Stimulated activated naive B cell treated with anti-CD40 and anti-IgM and Interleukin-4, amounts not matched to agents 10 μg/mL and 1 μg/mL and 100 μg/mL, for 72 hours (primary cell): Measurements from ENCODE around the gene PAXX.
A peak's percentile ranks its signal among the peaks of the same experiment; 100 is the strongest.

Source experiments
- ATAC-seq, 2 donors: fragments of 150-1000 bp; cut with Tn5 transposase; replicated peaks; 2 replicates each; pipeline ENCODE4 v1.10.0; 2021; ENCODE audit warnings: moderate library complexity in 1 of 2
- DNase-seq: peaks from one replicate; pipeline ENCODE4 v3.0.0; 2021
- H3K27ac Mint-ChIP-seq: one replicate; pipeline ENCODE4 v1.8.0; 2022; ENCODE audit warnings: mild to moderate bottlenecking, mixed read lengths
- H3K27me3 Mint-ChIP-seq, 2 donors: one replicate each; pipeline ENCODE4 v1.8.0; 2022; ENCODE audit warnings: mixed read lengths in 2 of 2
- H3K36me3 Mint-ChIP-seq, 2 donors: one replicate each; pipeline ENCODE4 v1.8.0; 2022; ENCODE audit warnings: mixed read lengths in 2 of 2, mild to moderate bottlenecking in 1 of 2
- H3K4me1 Mint-ChIP-seq, 2 donors: one replicate each; pipeline ENCODE4 v1.8.0; 2022; ENCODE audit warnings: mixed read lengths in 2 of 2, mild to moderate bottlenecking in 1 of 2
- H3K4me3 Mint-ChIP-seq, 2 donors: one replicate each; pipeline ENCODE4 v1.8.0; 2022; ENCODE audit warnings: mild to moderate bottlenecking in 2 of 2, mixed read lengths in 2 of 2, moderate library complexity in 1 of 2
- H3K9me3 Mint-ChIP-seq, 2 donors: one replicate each; pipeline ENCODE4 v1.8.0; 2022; ENCODE audit warnings: mixed read lengths in 2 of 2, mild to moderate bottlenecking in 1 of 2

PAXX gene

GRCh38 chr9:137034039-137034708, 42.0 kb downstream of the PAXX start:
- Mint-ChIP-seq H3K27me3 (peaks cover 0 to 12% of the 10 kb centered on the region in 2 donors), H3K4me3 (peak overlapping the region; percentile 73 to 75), H3K36me3 (peaks cover 0 to 3% of the 10 kb centered on the region in 2 donors), H3K27ac (peak overlapping the region; percentile 94), H3K4me1 (peaks cover 42 to 62% of the 10 kb centered on the region in 2 donors), H3K9me3 (no peaks in the 10 kb centered on the region)
- no peak for DNase-seq
- ATAC-seq = peak in 1 of 2 donors; percentile 3

- peaks cover 36 to 54% of the 10 kb centered on the region in 2 donors for H3K4me1 Mint-ChIP-seq
- DNase-seq (peak; percentile 82), ATAC-seq (peak; percentile 79)
- H3K27me3 Mint-ChIP-seq = peaks cover 0 to 16% of the 10 kb centered on the region in 2 donors
- H3K9me3 Mint-ChIP-seq = no peaks in the 10 kb centered on the region
- H3K4me3 Mint-ChIP-seq = peak overlapping the region; percentile 73 to 75
- peaks cover 0 to 3% of the 10 kb centered on the region in 2 donors for H3K36me3 Mint-ChIP-seq
- H3K27ac Mint-ChIP-seq = peak overlapping the region; percentile 94
Observed at GRCh38 chr9:137034709-137035506, 42.7 kb downstream of the PAXX start.

GRCh38 chr9:137035507-137035834, 43.2 kb downstream of the PAXX start:
- Mint-ChIP-seq H3K4me1 (peaks cover 32 to 49% of the 10 kb centered on the region in 2 donors), H3K36me3 (peaks cover 0 to 3% of the 10 kb centered on the region in 2 donors), H3K4me3 (peak overlapping the region; percentile 73 to 75), H3K27me3 (peaks cover 5 to 20% of the 10 kb centered on the region in 2 donors), H3K9me3 (no peaks in the 10 kb centered on the region), H3K27ac (peak overlapping the region; percentile 94)
- ATAC-seq = no peak
- no peak for DNase-seq

- Mint-ChIP-seq H3K4me3 (no peak overlapping the region), H3K9me3 (no peaks in the 10 kb centered on the region), H3K27ac (no peak overlapping the region), H3K27me3 (peaks cover 5 to 24% of the 10 kb centered on the region in 2 donors), H3K4me1 (peaks cover 28 to 44% of the 10 kb centered on the region in 2 donors), H3K36me3 (no peaks in the 10 kb centered on the region)
- ATAC-seq (no peak), DNase-seq (no peak)
Observed at GRCh38 chr9:137035937-137036336, 43.7 kb downstream of the PAXX start.

GRCh38 chr9:137037035-137037434, 44.8 kb downstream of the PAXX start:
- peaks cover 23 to 33% of the 10 kb centered on the region in 2 donors for H3K4me1 Mint-ChIP-seq
- peaks cover 9 to 25% of the 10 kb centered on the region in 2 donors for H3K27me3 Mint-ChIP-seq
- H3K36me3 Mint-ChIP-seq = no peaks in the 10 kb centered on the region
- H3K9me3 Mint-ChIP-seq = no peaks in the 10 kb centered on the region
- DNase-seq = no peak
- H3K27ac Mint-ChIP-seq = no peak overlapping the region
- H3K4me3 Mint-ChIP-seq = no peak overlapping the region
- no peak for ATAC-seq

GRCh38 chr9:137037483-137037882, 45.3 kb downstream of the PAXX start:
- Mint-ChIP-seq H3K4me3 (no peak overlapping the region), H3K27me3 (peaks cover 9 to 25% of the 10 kb centered on the region in 2 donors), H3K9me3 (no peaks in the 10 kb centered on the region), H3K27ac (peak overlapping the region; percentile 47), H3K4me1 (peaks cover 21 to 29% of the 10 kb centered on the region in 2 donors), H3K36me3 (no peaks in the 10 kb centered on the region)
- no peak for ATAC-seq
- DNase-seq = no peak

- Mint-ChIP-seq H3K4me1 (peaks cover 12 to 16% of the 10 kb centered on the region in 2 donors), H3K27ac (no peak overlapping the region), H3K4me3 (no peak overlapping the region), H3K9me3 (no peaks in the 10 kb centered on the region), H3K27me3 (peaks cover 19 to 33% of the 10 kb centered on the region in 2 donors), H3K36me3 (no peaks in the 10 kb centered on the region)
- DNase-seq (no peak), ATAC-seq (no peak)
Observed at GRCh38 chr9:137038916-137039315, 46.7 kb downstream of the PAXX start.

GRCh38 chr9:137039611-137040366, 47.6 kb downstream of the PAXX start:
- Mint-ChIP-seq H3K4me3 (no peak overlapping the region), H3K27me3 (peaks cover 26 to 42% of the 10 kb centered on the region in 2 donors), H3K9me3 (no peaks in the 10 kb centered on the region), H3K4me1 (peaks cover 9 to 11% of the 10 kb centered on the region in 2 donors), H3K36me3 (no peaks in the 10 kb centered on the region), H3K27ac (no peak overlapping the region)
- no peak for DNase-seq
- no peak for ATAC-seq

GRCh38 chr9:137040568-137040967, 48.3 kb downstream of the PAXX start:
- Mint-ChIP-seq H3K9me3 (no peaks in the 10 kb centered on the region), H3K4me1 (peaks cover 6 to 10% of the 10 kb centered on the region in 2 donors), H3K27ac (no peak overlapping the region), H3K27me3 (peaks cover 32 to 49% of the 10 kb centered on the region in 2 donors), H3K4me3 (no peak overlapping the region), H3K36me3 (no peaks in the 10 kb centered on the region)
- ATAC-seq = no peak
- DNase-seq = no peak

GRCh38 chr9:137041124-137041523, 48.9 kb downstream of the PAXX start:
- ATAC-seq (no peak), DNase-seq (no peak)
- H3K27me3 Mint-ChIP-seq = peaks cover 32 to 51% of the 10 kb centered on the region in 2 donors
- H3K4me1 Mint-ChIP-seq = peaks cover 6 to 10% of the 10 kb centered on the region in 2 donors
- H3K4me3 Mint-ChIP-seq = no peak overlapping the region
- no peak overlapping the region for H3K27ac Mint-ChIP-seq
- H3K36me3 Mint-ChIP-seq = no peaks in the 10 kb centered on the region
- no peaks in the 10 kb centered on the region for H3K9me3 Mint-ChIP-seq

GRCh38 chr9:137042751-137043727, 50.8 kb downstream of the PAXX start:
- H3K4me1 Mint-ChIP-seq = peaks cover 8 to 18% of the 10 kb centered on the region in 2 donors
- no peaks in the 10 kb centered on the region for H3K9me3 Mint-ChIP-seq
- H3K36me3 Mint-ChIP-seq = no peaks in the 10 kb centered on the region
- DNase-seq (no peak), ATAC-seq (no peak)
- peaks cover 48 to 69% of the 10 kb centered on the region in 2 donors for H3K27me3 Mint-ChIP-seq
- H3K27ac Mint-ChIP-seq = no peak overlapping the region
- H3K4me3 Mint-ChIP-seq = no peak overlapping the region
